HG02678 (cell line): ENCODE measurements around the gene PTPRE.
A peak's percentile ranks its signal among the peaks of the same experiment; 100 is the strongest.

Experiments used
- ATAC-seq: cut with Tn5 transposase; IDR thresholded peaks from one replicate; pipeline ENCODE4 v1.9.1; 2021; ENCODE audit warnings: mild to moderate bottlenecking, moderate library complexity; ENCODE audit not compliant: unreplicated experiment

The PTPRE gene

DNA sequence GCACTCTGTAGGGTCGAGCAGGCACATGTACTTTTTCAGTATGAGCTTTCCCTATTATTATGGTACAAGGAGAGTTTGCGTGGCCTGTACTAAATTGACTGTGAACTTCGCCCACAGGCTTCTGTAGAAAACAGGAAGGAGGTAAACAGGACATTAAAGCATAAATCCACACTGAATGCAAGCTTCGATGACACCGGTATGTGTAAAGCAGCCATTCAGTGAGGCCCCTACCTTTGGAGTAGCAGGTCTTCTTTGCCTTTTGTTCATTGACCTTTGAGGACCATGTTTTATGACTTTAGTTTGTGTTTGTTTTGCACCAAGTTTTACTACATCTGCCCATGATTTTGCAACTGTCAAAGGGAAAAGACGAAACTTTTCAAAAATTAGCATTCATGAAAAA lies 204.8 kb downstream of the PTPRE start:
- ATAC-seq = no peak

DNA sequence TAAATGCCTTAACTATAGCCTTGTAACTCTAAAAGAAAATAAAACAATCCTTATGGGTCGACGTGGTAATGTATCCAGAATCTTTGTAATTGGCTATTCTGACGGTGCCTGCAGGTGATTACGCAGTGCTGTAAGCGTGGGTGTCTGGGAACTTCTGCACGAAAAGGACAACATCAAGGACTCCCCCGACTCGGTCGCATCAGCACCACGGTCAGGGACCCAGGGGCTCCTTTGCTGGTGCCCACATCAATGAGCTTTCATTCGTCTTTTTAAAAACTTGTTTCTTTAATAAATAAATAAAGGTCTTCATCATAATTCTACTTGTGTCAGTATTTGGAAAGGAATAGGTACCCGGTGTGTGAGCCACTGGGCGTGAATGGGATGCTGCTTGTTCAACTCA lies 206.1 kb downstream of the PTPRE start:
- ATAC-seq = no peak

DNA sequence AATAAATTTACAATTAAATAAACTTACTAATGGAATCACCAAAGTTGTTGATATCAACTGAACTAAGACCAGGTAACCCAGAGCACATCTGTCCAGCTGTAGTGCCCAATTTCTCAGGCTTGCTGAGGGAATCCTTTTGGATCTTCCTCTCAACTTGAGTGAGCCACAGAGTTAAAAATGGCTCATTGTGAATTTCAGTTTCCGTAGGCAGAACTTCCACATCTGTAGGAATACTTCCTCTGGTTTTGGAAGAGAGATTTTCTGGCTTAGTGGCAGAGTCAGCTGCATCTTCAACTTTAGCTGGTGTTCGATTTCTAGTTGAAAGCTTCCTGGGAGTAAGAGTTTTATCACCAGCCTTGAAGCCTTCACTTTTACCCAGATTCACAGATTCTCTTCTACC lies 208.0 kb downstream of the PTPRE start:
- no peak for ATAC-seq

DNA sequence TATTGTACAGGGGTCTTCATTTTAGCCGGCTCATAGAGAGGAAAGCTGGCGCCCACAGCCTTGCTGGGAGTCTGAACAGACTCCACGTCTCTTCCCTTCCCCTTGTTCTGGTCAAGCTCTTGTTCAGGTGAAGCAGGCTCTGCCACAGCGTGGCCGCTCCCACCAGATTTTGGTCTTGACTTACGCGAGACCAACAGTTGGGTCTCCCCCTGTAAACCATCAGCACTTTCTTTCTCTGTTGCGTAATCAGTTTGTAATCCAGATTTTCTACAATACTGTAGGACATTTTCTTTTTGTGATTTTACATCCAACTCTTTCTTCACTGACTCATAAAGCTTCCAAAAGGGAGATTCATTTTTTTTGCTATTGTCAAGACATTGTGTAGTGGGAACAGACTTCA lies 208.5 kb downstream of the PTPRE start:
- no peak for ATAC-seq

DNA sequence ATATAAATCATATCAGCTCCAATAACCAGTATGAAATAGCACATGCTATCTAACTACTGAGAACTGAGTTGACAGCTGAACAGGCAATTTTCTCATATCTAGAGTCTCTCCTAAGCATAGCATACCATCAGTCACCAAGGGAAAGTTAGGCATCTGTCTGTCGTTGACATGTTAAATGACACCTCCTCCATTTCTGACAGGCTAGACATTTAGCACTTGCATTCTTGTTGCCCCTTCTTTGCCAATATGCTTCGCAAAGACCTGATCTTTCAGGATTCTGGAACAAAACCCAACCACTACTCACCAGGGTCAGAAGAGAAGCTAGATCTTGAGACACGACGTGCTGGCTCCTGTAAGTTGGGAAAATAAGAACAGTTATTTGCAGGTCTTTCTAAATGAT lies 209.3 kb downstream of the PTPRE start:
- no peak for ATAC-seq

DNA sequence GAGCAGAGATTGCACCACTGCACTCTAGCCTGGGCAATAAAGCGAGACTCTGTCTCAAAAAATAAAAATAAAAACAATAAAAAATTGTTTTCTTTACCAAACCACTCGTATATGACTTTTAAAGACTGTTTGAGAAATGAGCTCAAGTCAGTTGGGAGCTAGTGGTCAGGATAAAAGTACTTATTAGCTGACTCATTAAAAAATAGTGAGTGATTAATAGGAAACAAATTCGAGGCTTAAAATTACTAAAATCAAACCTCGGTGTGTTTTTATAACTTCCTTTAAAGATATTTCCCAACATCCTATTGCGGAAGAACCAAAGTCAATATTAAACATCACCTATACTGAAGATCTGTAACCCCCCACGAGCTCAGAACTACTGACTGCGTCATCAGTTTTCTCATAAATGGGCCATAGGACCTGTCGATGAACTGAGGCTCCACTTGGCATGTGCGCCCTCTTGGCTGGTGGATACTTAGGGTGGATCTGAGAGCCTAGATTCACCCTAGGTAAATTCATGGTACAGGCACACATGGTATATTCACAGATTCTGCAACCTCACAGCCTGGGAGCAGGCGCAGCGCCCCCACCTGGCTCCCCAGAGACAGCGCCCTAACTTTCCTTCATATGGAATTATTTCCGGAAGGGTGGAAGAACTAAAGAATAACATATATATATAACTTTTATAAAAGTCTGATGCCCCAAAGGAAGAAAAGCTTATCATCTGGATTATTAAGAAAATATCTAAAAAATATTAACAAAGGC lies 210.1 kb downstream of the PTPRE start:
- no peak for ATAC-seq

DNA sequence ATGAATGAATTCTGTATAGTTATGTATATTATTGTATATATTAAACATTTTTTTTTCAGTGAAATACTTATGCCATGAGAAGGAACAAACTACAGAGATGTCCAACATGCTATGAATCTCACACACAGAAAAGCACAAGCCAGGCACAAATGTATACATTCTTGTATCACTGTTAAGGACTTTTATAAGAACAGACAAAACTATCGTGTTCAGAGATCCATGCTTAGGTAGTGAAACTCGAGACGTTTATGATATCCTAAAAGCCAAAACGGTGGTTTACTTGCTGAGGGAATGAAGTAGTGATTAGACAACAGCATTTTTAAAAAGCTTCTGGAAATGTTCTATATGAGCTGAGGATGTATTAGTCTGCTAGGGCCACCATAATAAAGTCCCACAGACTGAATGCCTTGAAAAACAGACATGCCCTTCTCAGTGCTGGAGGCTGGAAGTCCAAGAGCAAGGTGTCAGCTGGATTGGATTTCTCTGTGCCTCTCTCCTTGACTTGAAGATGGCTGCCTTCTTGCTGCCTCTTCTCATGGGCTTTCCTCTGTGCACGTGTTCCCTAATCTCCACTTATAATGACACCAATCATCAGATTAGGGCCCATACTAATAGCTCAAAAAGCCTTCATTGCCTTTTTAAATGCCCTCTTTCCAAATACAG lies 215.0 kb downstream of the PTPRE start:
- ATAC-seq = no peak

DNA sequence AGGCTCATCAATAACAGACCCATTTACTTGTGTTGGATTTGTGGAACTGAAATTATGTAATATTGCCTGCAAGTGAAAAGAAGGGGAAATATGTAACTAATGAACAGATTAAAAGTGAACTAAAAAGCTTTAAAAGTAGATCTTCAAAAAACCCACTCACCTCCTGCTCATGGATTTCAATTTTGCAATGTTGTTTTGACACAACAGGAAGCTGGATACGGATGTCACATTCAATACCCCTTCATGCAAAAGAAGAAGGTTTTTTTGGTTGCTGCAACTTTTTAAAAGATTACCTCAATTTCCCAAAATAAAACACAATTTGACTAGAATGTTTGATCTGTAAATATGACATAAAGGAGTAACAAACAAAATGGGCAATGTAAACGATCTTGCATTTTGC lies 216.0 kb downstream of the PTPRE start:
- no peak for ATAC-seq

DNA sequence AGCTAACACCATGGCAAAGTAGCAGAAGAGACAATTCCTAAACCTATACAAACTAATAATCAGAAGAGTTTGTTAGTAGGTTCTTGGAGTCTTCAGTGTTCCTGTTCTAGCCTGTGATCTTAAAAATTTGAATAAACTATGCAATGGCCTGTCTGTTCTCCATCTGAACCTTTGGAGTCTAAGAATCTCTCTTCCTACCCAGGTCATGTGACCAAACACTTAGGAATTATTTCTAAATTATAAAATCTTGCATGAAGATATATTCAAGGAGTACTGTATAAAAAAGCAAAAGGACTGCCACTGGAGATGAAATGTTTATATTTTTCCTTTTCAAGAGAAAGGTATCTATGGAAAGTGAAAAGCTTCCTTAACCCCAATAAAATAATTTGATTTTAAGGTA lies 216.9 kb downstream of the PTPRE start:
- no peak for ATAC-seq

DNA sequence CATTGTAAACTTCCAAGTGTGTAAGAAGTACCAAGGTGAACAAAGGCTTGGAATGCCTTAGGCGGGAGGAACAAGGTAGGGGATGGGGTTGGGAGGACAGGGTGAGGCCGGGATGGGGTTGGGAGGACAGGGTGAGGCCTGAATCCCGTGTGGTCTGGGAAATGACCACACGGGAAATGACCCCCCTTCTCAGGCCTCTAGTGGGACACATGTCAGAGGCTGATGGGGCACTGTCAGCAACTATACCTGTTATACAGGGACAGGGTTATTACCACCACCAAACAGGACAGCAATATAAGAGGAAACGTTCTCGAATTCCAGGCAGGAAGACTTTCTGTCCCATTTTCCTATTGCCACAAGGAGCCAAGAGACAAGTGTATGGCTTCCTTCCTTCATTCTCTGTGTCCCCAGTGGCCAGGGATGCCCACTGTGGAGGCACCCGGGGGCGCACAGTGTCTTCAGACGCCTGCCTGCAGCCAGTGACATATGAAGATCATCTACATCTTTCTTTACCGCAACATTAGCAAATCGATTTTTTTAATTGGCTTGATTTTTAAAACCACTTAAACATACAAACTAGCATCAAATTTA lies 218.0 kb downstream of the PTPRE start:
- ATAC-seq = no peak

DNA sequence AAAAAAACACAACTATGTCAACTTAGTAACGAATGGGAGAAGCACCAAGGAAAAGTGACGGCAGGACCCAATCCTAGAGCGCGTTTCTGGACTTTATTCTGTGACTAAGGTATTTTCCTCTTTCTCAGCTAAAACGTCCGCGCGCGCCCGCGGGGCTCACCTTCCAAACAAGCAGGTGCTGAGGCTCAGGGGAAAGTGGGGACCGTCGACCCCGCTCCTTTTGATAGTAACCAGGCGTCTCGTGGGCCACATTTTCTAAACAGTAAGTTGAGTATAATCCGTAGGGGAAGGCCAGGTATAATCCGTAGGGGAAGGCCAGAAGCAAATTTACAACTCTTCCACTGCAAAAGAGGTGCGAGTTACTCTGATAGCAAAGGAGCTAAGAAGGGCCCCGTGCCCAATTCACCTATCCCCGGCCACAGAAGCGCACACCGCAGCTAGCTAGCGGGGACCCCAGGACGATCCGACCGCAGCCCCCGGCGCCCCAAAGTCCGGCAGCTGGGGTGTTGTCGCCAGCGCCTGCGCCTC lies 218.6 kb downstream of the PTPRE start:
- no peak for ATAC-seq

DNA sequence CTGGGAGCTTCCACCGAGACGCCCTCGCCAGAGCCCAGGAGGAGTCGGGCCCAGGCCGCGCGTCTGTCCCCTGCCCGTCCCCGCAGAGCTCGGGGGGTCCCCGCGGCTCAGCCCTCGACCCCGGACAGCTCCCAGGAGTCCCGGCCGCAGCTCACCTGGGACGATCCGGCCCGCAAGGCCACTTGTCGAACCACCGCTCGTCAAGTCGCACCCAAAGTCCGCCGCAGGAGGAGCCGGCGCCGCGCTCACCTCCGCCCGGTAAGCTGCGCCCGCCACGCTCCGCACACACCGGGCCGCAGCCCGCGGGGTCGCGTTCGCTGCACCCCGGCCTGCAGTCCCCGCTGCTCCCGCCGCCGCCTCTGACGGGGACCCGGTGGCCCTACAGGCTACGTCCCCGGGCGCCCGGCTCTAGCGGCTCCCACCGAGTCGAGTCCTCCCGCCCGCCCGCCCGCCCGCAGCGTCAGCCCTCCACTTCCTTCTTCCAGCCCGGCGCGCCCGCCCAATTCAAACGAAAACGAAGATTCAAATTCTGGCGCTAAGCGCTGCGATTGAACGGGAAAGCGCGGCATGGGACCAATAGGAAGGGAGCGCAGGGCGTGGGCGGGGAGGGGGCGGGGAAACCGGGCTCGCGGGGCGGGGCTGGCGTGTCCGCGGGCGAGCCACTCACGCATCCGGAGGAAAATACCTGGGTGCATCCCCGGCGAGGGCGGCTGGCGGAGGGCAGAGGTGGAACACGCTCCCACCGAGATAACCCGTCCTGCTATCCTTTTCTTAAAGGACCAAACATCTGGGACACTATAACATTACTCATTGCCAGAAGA lies 219.3 kb downstream of the PTPRE start, which contains the start of gene MKI67:
MKI67 (minus strand) TSS at position 480 of the 821 bp plus-strand sequence. CDS start 756 bp downstream, outside the sequence.
- ATAC-seq = peak; percentile 82

DNA sequence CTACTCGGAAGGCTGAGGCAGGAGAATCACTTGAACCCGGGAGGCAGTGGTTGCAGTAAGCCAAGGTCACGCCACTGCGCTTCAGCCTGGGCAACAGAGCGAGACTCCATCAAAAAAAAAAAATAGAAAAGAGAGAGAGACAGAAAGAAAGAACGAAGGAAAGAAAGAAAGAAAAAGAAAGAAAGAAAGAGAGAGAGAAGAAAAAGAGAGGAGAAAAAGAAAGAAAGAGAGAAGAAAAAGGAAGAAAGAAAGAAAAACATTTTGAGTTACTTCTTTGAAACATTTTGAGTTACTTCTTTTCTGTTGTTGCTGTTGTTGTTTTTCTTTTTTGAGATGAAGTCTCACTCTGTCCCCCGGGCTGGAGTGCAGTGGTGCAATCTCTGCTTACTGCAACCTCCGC lies 221.7 kb downstream of the PTPRE start:
- ATAC-seq = no peak

DNA sequence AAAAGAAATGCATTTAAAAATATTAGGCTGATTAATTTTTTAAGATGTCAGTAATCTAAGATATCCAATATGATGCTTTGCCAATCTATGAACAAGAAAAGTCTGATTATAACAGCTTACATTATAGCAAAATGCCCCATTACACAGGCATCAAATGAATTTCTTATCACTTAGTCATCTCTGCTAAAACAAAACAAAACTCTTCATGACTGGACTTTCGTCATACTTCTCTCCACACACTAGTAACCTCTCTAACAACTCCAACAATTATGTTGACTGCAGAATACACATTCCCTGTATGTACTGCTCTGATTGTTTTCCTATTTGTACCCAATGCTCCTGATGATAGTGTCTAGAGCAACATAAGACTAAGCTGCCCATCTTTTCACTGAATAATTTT lies 223.1 kb downstream of the PTPRE start:
- ATAC-seq = no peak
